Measurements from ENCODE around the gene TPSAB1.

DNA sequence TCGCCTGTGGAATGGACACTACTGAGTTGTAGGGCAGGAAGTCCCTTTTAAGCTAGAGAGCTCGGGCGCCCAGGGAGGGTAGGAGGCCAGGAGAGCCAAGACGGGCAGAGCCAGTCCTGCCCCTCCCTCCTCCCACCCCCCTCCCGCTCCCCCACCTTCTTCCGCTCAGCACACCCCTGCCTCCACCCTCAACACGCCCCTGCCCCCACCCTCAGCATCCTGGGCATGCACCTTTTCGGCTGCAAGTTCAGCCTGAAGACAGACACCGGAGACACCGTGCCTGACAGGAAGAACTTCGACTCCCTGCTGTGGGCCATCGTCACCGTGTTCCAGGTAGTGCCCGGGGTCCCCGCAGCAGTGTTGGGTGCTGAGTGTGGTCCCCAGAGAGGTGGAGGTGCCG is 33.7 kb upstream of the TPSAB1 start:
- TF ChIP-seq, protein P1, sequence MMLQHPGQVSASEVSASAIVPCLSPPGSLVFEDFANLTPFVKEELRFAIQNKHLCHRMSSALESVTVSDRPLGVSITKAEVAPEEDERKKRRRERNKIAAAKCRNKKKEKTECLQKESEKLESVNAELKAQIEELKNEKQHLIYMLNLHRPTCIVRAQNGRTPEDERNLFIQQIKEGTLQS (IDR thresholded peaks at IDR 0.05) = no peak
- TF ChIP-seq RAD21 (IDR thresholded peaks at IDR 0.05; ENCODE audit: low read depth) (no peak), POLR2AphosphoS5 (IDR thresholded peaks at IDR 0.05; ENCODE audit: low read depth, low read length) (no peak), POLR2A (IDR thresholded peaks at IDR 0.05; ENCODE audit: borderline replicate concordance, extremely low read depth, insufficient read depth, insufficient read length) (no peak), ZFX (IDR thresholded peaks at IDR 0.05) (no peak), SP1 (IDR thresholded peaks at IDR 0.05; ENCODE audit: low read depth) (no peak), EZH2 (IDR thresholded peaks at IDR 0.05) (no peak), EGR1 (IDR thresholded peaks at IDR 0.05; ENCODE audit: low read depth) (no peak), CEBPB (IDR thresholded peaks at IDR 0.05; ENCODE audit: low read depth) (no peak)
- TF ChIP-seq, protein P2, sequence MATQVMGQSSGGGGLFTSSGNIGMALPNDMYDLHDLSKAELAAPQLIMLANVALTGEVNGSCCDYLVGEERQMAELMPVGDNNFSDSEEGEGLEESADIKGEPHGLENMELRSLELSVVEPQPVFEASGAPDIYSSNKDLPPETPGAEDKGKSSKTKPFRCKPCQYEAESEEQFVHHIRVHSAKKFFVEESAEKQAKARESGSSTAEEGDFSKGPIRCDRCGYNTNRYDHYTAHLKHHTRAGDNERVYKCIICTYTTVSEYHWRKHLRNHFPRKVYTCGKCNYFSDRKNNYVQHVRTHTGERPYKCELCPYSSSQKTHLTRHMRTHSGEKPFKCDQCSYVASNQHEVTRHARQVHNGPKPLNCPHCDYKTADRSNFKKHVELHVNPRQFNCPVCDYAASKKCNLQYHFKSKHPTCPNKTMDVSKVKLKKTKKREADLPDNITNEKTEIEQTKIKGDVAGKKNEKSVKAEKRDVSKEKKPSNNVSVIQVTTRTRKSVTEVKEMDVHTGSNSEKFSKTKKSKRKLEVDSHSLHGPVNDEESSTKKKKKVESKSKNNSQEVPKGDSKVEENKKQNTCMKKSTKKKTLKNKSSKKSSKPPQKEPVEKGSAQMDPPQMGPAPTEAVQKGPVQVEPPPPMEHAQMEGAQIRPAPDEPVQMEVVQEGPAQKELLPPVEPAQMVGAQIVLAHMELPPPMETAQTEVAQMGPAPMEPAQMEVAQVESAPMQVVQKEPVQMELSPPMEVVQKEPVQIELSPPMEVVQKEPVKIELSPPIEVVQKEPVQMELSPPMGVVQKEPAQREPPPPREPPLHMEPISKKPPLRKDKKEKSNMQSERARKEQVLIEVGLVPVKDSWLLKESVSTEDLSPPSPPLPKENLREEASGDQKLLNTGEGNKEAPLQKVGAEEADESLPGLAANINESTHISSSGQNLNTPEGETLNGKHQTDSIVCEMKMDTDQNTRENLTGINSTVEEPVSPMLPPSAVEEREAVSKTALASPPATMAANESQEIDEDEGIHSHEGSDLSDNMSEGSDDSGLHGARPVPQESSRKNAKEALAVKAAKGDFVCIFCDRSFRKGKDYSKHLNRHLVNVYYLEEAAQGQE (IDR thresholded peaks at IDR 0.05; ENCODE audit: low read depth) = no peak
- TF ChIP-seq, protein P3, sequence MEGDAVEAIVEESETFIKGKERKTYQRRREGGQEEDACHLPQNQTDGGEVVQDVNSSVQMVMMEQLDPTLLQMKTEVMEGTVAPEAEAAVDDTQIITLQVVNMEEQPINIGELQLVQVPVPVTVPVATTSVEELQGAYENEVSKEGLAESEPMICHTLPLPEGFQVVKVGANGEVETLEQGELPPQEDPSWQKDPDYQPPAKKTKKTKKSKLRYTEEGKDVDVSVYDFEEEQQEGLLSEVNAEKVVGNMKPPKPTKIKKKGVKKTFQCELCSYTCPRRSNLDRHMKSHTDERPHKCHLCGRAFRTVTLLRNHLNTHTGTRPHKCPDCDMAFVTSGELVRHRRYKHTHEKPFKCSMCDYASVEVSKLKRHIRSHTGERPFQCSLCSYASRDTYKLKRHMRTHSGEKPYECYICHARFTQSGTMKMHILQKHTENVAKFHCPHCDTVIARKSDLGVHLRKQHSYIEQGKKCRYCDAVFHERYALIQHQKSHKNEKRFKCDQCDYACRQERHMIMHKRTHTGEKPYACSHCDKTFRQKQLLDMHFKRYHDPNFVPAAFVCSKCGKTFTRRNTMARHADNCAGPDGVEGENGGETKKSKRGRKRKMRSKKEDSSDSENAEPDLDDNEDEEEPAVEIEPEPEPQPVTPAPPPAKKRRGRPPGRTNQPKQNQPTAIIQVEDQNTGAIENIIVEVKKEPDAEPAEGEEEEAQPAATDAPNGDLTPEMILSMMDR (IDR thresholded peaks at IDR 0.05 in 2 of 3, conservative IDR thresholded peaks at IDR 0.05 in 1 of 3; ENCODE audit: borderline replicate concordance in 1 of 3, insufficient read depth in 1 of 3, low read depth in 2 of 3, low read length in 2 of 3) = no peak

Measured in HCT116 (cell line).